A549 (cell line): Measurements from ENCODE around the gene SAG. TPM values are rescaled to one million over a fixed set of nuclear protein-coding genes. Genes with fewer than 3 reads are reported as not detected.

Experiments used
- ATAC-seq, 2 experiments: fragments of 200-7000 bp in 1 of 2; fragments of >200 bp in 1 of 2; cut with Nextera tagmentation in 1 of 2; cut with Tn5 transposase in 1 of 2; 3 replicates each; pipeline versions ENCODE4 v1.8.0 to v1.9.1; 2018 to 2020; ENCODE audit warnings: mild to moderate bottlenecking in 1 of 2, moderate library complexity in 1 of 2
- CTCF ChIA-PET: fragments of 300-600 bp; sonication (Branson Sonifier 250); formaldehyde crosslinking; extraction: SDS; loops from one replicate; lab custom pipeline; 2021; ENCODE audit warnings: antibody characterized with exemption, inconsistent platforms; lab: Yijun Ruan, JAX
- POLR2A ChIA-PET: fragments of 350-600 bp; formaldehyde crosslinking; extraction: SDS; loops from one replicate; lab custom pipeline; 2021; ENCODE audit warnings: antibody characterized with exemption, inconsistent platforms; lab: Yijun Ruan, JAX
- DNase-seq, 2 experiments: peaks; one replicate each; pipeline versions ENCODE4 v3.0.0 to v3.0.0-alpha.2; 2011 to 2016; ENCODE audit warnings: low read depth in 1 of 2, low spot score in 1 of 2
- FAIRE-seq: peaks from 2 replicates; lab custom pipeline; 2011; peaks lifted over from hg19 to GRCh38; lab: Jason Lieb, UNC
- H3K27ac ChIP-seq, 2 experiments: fragments of >200 bp; sonication (Bioruptor Twin); formaldehyde crosslinking; 3 replicates each; pipeline ENCODE4 v1.5.1; 2016 to 2017
- H3K4me1 ChIP-seq: fragments of >200 bp; sonication (Bioruptor Twin); formaldehyde crosslinking; 3 replicates; pipeline ENCODE4 v1.6.1; 2016
- H3K4me2 ChIP-seq: fragments of >200 bp; sonication (Bioruptor Twin); formaldehyde crosslinking; 3 replicates; pipeline ENCODE4 v1.6.1; 2016
- H3K4me3 ChIP-seq: fragments of >200 bp; sonication (Bioruptor Twin); formaldehyde crosslinking; 3 replicates; pipeline ENCODE4 v1.5.1; 2016
- H3K9me3 ChIP-seq: fragments of >200 bp; sonication (Bioruptor Twin); formaldehyde crosslinking; 3 replicates; pipeline ENCODE4 v1.6.1; 2016
- BHLHE40 ChIP-seq: IDR thresholded peaks from 2 replicates; pipeline ENCODE4 v1.6.1; 2012; ENCODE audit warnings: low read depth, low read length, inconsistent platforms
- CBX2 ChIP-seq: fragments of 200-600 bp; sonication (generic); IDR thresholded peaks from 2 replicates; pipeline ENCODE4 v1.6.1; 2016; ENCODE audit warnings: low read depth, mild to moderate bottlenecking, borderline replicate concordance
- EHMT2 ChIP-seq: fragments of 200-600 bp; sonication (generic); IDR thresholded peaks from 2 replicates; pipeline ENCODE4 v1.6.1; 2016; ENCODE audit warnings: antibody characterized with exemption, low read depth, mild to moderate bottlenecking, moderate library complexity
- HDAC2 ChIP-seq: fragments of 200-600 bp; sonication (generic); IDR thresholded peaks from 2 replicates; pipeline ENCODE4 v1.6.1; 2016
- HEYL ChIP-seq: fragments of 250-450 bp; sonication (Bioruptor Pico); IDR thresholded peaks from 2 replicates; pipeline ENCODE4 v1.8.0; 2021; ENCODE audit warnings: mild to moderate bottlenecking, moderate library complexity
- JUN ChIP-seq, 2 experiments: fragments of >200 bp; sonication (Bioruptor Twin); formaldehyde crosslinking; IDR thresholded peaks; 2 replicates in 1 of 2; 3 replicates in 1 of 2; pipeline ENCODE4 v1.6.1; 2016 to 2017
- JUNB ChIP-seq: fragments of >200 bp; sonication (Bioruptor Twin); formaldehyde crosslinking; IDR thresholded peaks from 2 replicates; pipeline ENCODE4 v1.6.1; 2016
- MAFK ChIP-seq: fragments of 450-650 bp; IDR thresholded peaks from 2 replicates; pipeline ENCODE4 v1.6.1; 2014; ENCODE audit not compliant: partially characterized antibody
- MYC ChIP-seq: IDR thresholded peaks from 2 replicates; pipeline ENCODE4 v1.6.1; 2012; ENCODE audit warnings: mild to moderate bottlenecking, inconsistent platforms, low read length, improper control_type of control experiment, borderline replicate concordance
- NFE2L2 ChIP-seq: fragments of 150-350 bp; conservative IDR thresholded peaks from 2 replicates; pipeline ENCODE4 v1.6.1; 2014; ENCODE audit warnings: low read length
- POLR2A ChIP-seq: IDR thresholded peaks from 2 replicates; pipeline ENCODE4 v1.6.1; 2012; ENCODE audit warnings: mild to moderate bottlenecking, low read length
- RCOR1 ChIP-seq: fragments of 150-350 bp; IDR thresholded peaks from 2 replicates; pipeline ENCODE4 v1.6.1; 2014; ENCODE audit warnings: antibody characterized with exemption, low read length, low read depth
- RFX5 ChIP-seq: fragments of 450-650 bp; IDR thresholded peaks from 2 replicates; pipeline ENCODE4 v1.7.1; 2014; ENCODE audit warnings: antibody characterized with exemption, mild to moderate bottlenecking, moderate library complexity
- SMC3 ChIP-seq: fragments of >200 bp; sonication (Bioruptor Twin); formaldehyde crosslinking; IDR thresholded peaks from 3 replicates; pipeline ENCODE4 v1.6.1; 2018; ENCODE audit warnings: inconsistent platforms
- SREBF2 ChIP-seq: fragments of 450-650 bp; IDR thresholded peaks from 2 replicates; pipeline ENCODE4 v1.6.1; 2014; ENCODE audit warnings: mild to moderate bottlenecking, moderate library complexity
- ZSCAN20 ChIP-seq: fragments of 250-450 bp; sonication (Bioruptor Pico); IDR thresholded peaks from 2 replicates; pipeline ENCODE4 v1.8.0; 2022; ENCODE audit warnings: mild to moderate bottlenecking, moderate library complexity
- WGBS: methylation state at CpG from one replicate; pipeline ENCODE4 v1.1.6; 2017; ENCODE audit errors: missing lambda C conversion rate; 5-methylcytosine and 5-hydroxymethylcytosine counted together
- polyA plus RNA-seq, 4 experiments: library from polyadenylated mRNA; depleted of rRNA in 3 of 4; stranded (reverse); fragments of >200 nt; fragmentation: RNase III in 1 of 4; extraction: RNeasy Plus Mini Kit Qiagen cat#74134 plus additional on column Dnase treatment in 1 of 4; gene quantifications; 2 replicates in 3 of 4; 3 replicates in 1 of 4; pipeline ENCODE4 v1.2.3, GENCODE V29; 2011 to 2017
- TF ChIP-seq, protein P1 (sequence below): fragments of 150-350 bp; IDR thresholded peaks from 2 replicates; pipeline ENCODE4 v1.6.1; 2014; ENCODE audit warnings: low read depth, mild to moderate bottlenecking, low read length
- TF ChIP-seq, protein P2 (sequence below): fragments of 450-650 bp; IDR thresholded peaks from 2 replicates; pipeline ENCODE4 v1.6.1; 2014; ENCODE audit warnings: antibody characterized with exemption
- TF ChIP-seq, protein P3 (sequence below): IDR thresholded peaks from 2 replicates; pipeline ENCODE4 v1.6.1; 2012
- TF ChIP-seq, protein P4 (sequence below): fragments of 250-450 bp; sonication (Bioruptor Pico); IDR thresholded peaks from 2 replicates; pipeline ENCODE4 v1.5.0; 2021; ENCODE audit warnings: mild to moderate bottlenecking, moderate library complexity, borderline replicate concordance
- TF ChIP-seq, protein P5 (sequence below): fragments of >200 bp; sonication (Bioruptor Twin); formaldehyde crosslinking; IDR thresholded peaks from 3 replicates; pipeline ENCODE4 v1.5.1; 2016

SAG gene
- polyA plus RNA-seq, 2 of the 4 experiments (the other 2 are of a cell fraction): not detected

DNA sequence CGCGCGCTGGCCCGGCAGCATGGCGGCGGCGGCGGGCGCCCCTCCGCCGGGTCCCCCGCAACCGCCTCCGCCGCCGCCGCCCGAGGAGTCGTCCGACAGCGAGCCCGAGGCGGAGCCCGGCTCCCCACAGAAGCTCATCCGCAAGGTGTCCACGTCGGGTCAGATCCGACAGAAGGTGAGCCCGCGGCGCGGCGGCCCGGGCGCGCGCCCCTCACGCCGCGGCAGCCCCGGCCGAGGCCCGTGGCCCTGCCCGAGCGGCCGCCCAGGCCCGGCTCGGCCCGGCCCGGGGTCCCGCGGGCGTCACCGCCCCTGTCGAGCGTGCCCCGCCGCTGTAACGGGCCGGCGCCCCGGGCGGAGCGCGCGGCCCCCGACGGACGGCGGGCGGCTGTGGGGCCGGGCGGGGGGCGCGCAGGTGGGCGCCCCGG lies 46.9 kb downstream of the SAG start:
- ChIA-PET CTCF (interaction anchor here (0.6 to 1.7 kb wide), 11 partner anchors 12 to 140 kb away, joined by 3 to 8 read pairs (median 3); partner anchors contain the start of gene ATG16L1), POLR2A (no interaction called here)
- peak overlapping the region; percentile 91 to 97 for H3K27ac ChIP-seq
- peaks cover 76% of the 10 kb centered on the region for H3K4me1 ChIP-seq
- TF ChIP-seq, protein P1, sequence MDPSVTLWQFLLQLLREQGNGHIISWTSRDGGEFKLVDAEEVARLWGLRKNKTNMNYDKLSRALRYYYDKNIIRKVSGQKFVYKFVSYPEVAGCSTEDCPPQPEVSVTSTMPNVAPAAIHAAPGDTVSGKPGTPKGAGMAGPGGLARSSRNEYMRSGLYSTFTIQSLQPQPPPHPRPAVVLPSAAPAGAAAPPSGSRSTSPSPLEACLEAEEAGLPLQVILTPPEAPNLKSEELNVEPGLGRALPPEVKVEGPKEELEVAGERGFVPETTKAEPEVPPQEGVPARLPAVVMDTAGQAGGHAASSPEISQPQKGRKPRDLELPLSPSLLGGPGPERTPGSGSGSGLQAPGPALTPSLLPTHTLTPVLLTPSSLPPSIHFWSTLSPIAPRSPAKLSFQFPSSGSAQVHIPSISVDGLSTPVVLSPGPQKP: no peak
- TF ChIP-seq ZSCAN20 (CRISPR knock-in tag) (no peak), RCOR1 (no peak), MAFK (no peak), JUN (IDR thresholded peaks at IDR 0.05) (peak in 1 of 2 experiments; percentile 19; a peak in 1 of 5 replicates), HDAC2 (no peak), POLR2A (peak; percentile 79), SMC3 (no peak)
- TF ChIP-seq, protein P2, sequence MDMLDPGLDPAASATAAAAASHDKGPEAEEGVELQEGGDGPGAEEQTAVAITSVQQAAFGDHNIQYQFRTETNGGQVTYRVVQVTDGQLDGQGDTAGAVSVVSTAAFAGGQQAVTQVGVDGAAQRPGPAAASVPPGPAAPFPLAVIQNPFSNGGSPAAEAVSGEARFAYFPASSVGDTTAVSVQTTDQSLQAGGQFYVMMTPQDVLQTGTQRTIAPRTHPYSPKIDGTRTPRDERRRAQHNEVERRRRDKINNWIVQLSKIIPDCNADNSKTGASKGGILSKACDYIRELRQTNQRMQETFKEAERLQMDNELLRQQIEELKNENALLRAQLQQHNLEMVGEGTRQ: no peak
- TF ChIP-seq, protein P3, sequence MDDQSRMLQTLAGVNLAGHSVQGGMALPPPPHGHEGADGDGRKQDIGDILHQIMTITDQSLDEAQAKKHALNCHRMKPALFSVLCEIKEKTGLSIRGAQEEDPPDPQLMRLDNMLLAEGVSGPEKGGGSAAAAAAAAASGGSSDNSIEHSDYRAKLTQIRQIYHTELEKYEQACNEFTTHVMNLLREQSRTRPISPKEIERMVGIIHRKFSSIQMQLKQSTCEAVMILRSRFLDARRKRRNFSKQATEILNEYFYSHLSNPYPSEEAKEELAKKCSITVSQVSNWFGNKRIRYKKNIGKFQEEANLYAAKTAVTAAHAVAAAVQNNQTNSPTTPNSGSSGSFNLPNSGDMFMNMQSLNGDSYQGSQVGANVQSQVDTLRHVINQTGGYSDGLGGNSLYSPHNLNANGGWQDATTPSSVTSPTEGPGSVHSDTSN: no peak
- TF ChIP-seq, protein P4, sequence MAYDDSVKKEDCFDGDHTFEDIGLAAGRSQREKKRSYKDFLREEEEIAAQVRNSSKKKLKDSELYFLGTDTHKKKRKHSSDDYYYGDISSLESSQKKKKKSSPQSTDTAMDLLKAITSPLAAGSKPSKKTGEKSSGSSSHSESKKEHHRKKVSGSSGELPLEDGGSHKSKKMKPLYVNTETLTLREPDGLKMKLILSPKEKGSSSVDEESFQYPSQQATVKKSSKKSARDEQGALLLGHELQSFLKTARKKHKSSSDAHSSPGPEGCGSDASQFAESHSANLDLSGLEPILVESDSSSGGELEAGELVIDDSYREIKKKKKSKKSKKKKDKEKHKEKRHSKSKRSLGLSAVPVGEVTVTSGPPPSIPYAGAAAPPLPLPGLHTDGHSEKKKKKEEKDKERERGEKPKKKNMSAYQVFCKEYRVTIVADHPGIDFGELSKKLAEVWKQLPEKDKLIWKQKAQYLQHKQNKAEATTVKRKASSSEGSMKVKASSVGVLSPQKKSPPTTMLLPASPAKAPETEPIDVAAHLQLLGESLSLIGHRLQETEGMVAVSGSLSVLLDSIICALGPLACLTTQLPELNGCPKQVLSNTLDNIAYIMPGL (CRISPR knock-in tag): no peak
- H3K4me3 ChIP-seq: peak overlapping the region; percentile 74
- WGBS: no CpG with 5 or more reads among the region's 77 CpGs
- ATAC-seq: peak in 1 of 2 experiments; percentile 27; a peak in 2 of 6 replicates
- no peak for DNase-seq
- no peaks in the 10 kb centered on the region for H3K9me3 ChIP-seq
- peak overlapping the region; percentile 94; the same call in 2 of the 3 replicates for H3K4me2 ChIP-seq
- FAIRE-seq: no peak

DNA sequence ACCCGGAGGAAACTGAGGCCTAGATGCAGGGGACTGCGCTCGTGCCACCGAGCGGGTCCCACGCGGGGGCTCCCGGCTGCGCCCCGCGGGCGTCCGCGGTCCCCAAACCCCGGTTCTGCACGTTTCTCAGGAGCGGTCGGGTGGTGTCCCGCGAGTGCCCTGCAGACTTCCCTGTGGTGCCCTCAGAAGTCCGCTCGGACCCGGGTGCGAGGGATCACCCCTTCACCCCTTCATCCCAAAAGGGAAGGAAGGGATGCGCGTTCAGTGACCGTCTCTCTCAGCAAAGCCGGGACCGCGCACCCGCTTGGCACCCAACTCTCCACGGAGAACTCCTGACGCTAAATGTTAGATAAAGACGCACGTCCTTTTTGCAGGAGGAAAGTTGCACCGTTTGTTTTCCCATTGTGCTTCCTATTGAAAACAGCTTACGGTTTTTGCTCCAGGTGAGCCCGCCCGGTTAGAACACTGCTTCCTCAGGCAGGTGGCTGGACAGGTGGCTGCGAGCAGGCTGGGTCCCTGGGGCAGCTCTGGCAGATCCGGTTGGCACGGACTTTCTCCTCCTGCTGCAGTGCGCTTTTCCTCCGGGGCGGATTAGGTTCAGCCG lies 47.5 kb downstream of the SAG start:
- TF ChIP-seq EHMT2: no peak
- TF ChIP-seq JUNB: no peak
- TF ChIP-seq RFX5: no peak
- TF ChIP-seq MYC: no peak
- TF ChIP-seq NFE2L2: no peak
- TF ChIP-seq, protein P5, sequence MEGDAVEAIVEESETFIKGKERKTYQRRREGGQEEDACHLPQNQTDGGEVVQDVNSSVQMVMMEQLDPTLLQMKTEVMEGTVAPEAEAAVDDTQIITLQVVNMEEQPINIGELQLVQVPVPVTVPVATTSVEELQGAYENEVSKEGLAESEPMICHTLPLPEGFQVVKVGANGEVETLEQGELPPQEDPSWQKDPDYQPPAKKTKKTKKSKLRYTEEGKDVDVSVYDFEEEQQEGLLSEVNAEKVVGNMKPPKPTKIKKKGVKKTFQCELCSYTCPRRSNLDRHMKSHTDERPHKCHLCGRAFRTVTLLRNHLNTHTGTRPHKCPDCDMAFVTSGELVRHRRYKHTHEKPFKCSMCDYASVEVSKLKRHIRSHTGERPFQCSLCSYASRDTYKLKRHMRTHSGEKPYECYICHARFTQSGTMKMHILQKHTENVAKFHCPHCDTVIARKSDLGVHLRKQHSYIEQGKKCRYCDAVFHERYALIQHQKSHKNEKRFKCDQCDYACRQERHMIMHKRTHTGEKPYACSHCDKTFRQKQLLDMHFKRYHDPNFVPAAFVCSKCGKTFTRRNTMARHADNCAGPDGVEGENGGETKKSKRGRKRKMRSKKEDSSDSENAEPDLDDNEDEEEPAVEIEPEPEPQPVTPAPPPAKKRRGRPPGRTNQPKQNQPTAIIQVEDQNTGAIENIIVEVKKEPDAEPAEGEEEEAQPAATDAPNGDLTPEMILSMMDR: no peak
- no peak for TF ChIP-seq HEYL (CRISPR knock-in tag)
- TF ChIP-seq, protein P4 (CRISPR knock-in tag): no peak
- no peak for TF ChIP-seq BHLHE40
- TF ChIP-seq CBX2: no peak
- no peak for TF ChIP-seq SREBF2
- H3K4me3 ChIP-seq: peak overlapping the region; percentile 74
- H3K9me3 ChIP-seq: no peaks in the 10 kb centered on the region
- ChIA-PET CTCF (interaction anchor here (0.6 to 1.9 kb wide), 7 partner anchors 17 to 139 kb away, joined by 3 to 7 read pairs (median 4); no protein-coding TSS in a partner anchor), POLR2A (no interaction called here)
- peaks cover 76% of the 10 kb centered on the region for H3K4me1 ChIP-seq
- WGBS: 4% methylated on average over 32 of the region's 46 CpGs
- peak overlapping the region; percentile 91 to 97 for H3K27ac ChIP-seq
- DNase-seq: no peak
- ATAC-seq: no peak
- H3K4me2 ChIP-seq: peak overlapping the region; percentile 94
- FAIRE-seq: no peak
